ENCODE results near the gene CALCR.
"Not testable (repeated sequence)": the region's sequence is repeated elsewhere in the genome, so short reads cannot be mapped to it uniquely, and the experiment has no call there.

CALCR gene

DNA sequence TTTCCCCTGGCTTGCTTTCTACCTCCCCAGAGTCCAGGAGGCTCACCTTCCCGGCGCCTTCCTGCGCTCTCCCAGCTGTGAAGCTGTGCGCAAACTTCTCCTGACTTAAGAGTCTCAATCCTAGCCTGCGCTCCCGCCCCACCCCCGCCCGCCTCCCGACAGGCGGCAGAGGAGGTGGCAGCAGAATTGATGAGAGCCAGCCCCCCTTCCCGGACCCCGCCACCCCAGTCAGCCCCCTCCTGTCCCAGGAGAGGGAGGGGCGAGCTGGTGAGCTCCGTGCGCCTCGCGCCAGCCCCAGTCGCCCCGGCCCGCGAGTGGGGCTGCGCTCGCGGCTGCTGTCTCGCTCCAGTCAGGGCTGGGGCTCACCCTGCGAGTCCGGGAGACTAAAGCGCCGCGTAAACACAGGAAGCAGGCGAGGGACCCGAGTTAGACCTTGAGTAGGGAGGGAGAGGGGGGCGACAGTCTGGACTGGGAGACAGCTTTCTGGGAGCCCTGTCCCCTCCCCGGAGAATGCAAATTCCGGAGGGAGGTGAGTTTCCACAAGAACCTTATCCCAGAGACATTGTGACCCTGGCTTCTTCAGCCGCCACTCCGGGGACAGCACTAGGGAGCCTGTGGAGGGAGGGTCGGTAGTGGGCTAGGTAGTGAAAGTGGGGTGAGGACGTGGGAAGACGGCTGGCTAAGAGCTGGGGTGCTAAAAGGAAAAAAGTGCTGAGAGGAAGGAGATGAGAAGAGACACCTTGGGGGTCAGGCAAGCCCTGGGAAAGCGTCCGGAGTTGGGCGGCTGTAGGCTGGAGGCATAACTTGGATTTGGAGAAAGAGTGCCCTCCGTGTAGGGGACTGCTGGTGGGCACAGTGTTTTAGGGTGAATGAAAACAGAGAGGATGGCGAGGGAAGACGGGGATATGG, at the start of gene CALCR:
Gene CALCR (minus strand): TSS at position 79 of the 909 bp plus-strand sequence. CDS start 87,743 bp downstream, outside the sequence.
- Histone ChIP-seq H3K4me3 (peak within 1 kb of the TSS; percentile 76), H3K36me3 (ENCODE audit: insufficient read depth, low read length) (no peaks in the 10 kb centered on the region), H3K9me3 (ENCODE audit: low read depth, low read length) (no peaks in the 10 kb centered on the region), H3K9ac (ENCODE audit: insufficient read length) (no peak within 1 kb of the TSS), H3K27ac (no peak within 1 kb of the TSS)
- DNase-seq (ENCODE audit: low read depth, low spot score): no peak
- TF ChIP-seq POLR2AphosphoS5 (IDR thresholded peaks at IDR 0.05; ENCODE audit: borderline replicate concordance, low read depth, low read length) (no peak), FOXP2 (optimal IDR thresholded peaks at IDR 0.05; ENCODE audit: control extremely low read depth, extremely low read length, insufficient read depth) (no peak), EZH2 (IDR thresholded peaks at IDR 0.05) (no peak)

DNA sequence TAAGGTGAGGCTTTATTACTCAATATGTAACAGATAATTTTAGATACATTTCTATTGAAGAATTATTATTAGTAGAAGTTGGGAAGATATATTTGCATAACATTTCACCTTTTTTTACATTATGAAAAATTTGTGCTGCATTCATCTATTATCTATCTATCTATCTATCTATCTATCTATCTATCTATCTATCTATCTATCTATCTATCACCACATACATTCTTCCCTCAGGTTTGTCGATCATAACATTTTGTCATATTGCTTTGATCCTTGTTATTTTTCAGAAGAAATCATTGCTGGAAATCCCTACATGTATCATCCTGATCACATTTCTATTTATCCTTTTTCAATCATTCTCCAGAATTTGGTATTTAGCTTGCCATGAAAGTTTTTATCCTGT, 49.3 kb upstream of the CALCR start:
- Histone ChIP-seq H3K9ac (ENCODE audit: insufficient read length) (no peak overlapping the region), H3K9me3 (ENCODE audit: low read depth, low read length) (no peaks in the 10 kb centered on the region), H3K4me3 (no peak overlapping the region), H3K36me3 (ENCODE audit: insufficient read depth, low read length) (no peaks in the 10 kb centered on the region), H3K27ac (no peak overlapping the region)
- no peak for DNase-seq (ENCODE audit: low read depth, low spot score)
- TF ChIP-seq EZH2 (IDR thresholded peaks at IDR 0.05): no peak
- no peak for TF ChIP-seq FOXP2 (optimal IDR thresholded peaks at IDR 0.05; ENCODE audit: control extremely low read depth, extremely low read length, insufficient read depth)
- TF ChIP-seq POLR2AphosphoS5 (IDR thresholded peaks at IDR 0.05; ENCODE audit: borderline replicate concordance, low read depth, low read length): no peak

DNA sequence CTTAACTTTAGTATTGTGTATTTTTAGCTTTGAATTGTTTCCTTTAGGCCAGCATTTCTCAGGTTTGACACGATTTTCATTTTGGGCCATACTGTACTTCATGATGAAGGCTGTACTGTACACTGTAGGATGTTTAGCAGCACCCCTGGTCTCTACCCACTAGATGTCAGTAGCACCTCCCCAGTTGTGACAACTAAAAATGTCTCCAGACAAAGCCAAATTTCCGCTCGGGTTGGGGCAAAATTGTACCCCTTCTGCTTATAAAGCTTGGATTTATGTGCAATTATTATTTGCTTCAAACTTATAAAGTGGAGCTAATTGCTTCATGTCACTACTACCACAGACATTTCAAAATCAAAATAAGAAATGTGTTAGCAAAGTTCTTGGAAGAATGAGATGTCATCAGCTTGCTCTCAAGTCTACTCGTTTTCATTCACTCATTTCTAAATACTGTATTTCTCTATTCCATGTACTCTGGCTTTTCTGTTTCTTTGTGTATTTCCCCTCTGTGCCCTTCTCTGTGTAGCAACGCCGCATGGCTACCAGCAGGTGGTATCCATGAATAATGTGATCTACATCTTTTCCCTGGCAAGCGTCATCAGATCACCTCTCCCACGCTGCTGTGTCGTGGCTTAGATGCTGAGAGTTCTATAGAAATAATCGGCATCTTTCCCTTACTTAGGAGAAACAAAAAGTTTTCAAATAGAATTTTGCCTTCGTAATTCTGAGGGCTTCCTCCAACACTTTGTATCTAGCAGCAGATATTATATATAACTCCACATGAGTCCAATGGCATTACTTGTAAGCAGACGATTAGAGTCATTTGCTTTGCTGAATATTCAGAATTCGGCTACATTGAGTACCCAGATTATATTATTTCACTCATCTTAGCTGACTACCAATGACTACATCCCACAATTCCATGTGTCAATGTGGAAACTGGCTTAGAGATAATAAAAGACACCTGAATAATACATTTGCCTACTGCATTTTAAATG, 47.8 kb upstream of the CALCR start:
- TF ChIP-seq FOXP2 (optimal IDR thresholded peaks at IDR 0.05; ENCODE audit: control extremely low read depth, extremely low read length, insufficient read depth): no peak
- TF ChIP-seq POLR2AphosphoS5 (IDR thresholded peaks at IDR 0.05; ENCODE audit: borderline replicate concordance, low read depth, low read length): no peak
- TF ChIP-seq EZH2 (IDR thresholded peaks at IDR 0.05): no peak
- Histone ChIP-seq H3K4me3 (peak overlapping the region; percentile 78), H3K27ac (peak overlapping the region; percentile 61; the same call in 1 of the 2 replicates), H3K9ac (ENCODE audit: insufficient read length) (peak overlapping the region; percentile 58), H3K36me3 (ENCODE audit: insufficient read depth, low read length) (no peaks in the 10 kb centered on the region), H3K9me3 (ENCODE audit: low read depth, low read length) (no peaks in the 10 kb centered on the region)
- no peak for DNase-seq (ENCODE audit: low read depth, low spot score)

DNA sequence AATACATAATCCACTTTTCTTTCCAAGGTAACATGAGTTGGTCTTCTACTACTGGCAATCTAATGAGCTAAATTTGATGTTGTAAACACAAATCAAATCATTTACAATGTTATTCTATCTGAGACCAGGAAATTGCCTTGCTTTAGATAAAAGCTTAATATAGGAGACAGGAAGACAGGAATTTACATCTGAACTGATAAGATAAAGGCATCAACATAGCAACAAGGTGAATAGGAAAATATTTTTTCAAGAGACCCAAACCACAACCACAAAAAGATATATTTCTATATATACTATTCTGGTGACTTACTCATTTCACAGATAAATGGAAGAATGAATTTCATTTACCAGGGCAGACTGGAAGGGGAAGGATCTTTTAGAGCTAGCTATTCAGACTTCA, 46.3 kb upstream of the CALCR start:
- TF ChIP-seq EZH2 (IDR thresholded peaks at IDR 0.05): no peak
- TF ChIP-seq POLR2AphosphoS5 (IDR thresholded peaks at IDR 0.05; ENCODE audit: borderline replicate concordance, low read depth, low read length): no peak
- H3K9me3 ChIP-seq (ENCODE audit: low read depth, low read length): no peaks in the 10 kb centered on the region
- no peak overlapping the region for H3K9ac ChIP-seq (ENCODE audit: insufficient read length)
- DNase-seq (ENCODE audit: low read depth, low spot score): no peak
- H3K36me3 ChIP-seq (ENCODE audit: insufficient read depth, low read length): no peaks in the 10 kb centered on the region
- H3K4me3 ChIP-seq: no peak overlapping the region
- H3K27ac ChIP-seq: no peak overlapping the region

DNA sequence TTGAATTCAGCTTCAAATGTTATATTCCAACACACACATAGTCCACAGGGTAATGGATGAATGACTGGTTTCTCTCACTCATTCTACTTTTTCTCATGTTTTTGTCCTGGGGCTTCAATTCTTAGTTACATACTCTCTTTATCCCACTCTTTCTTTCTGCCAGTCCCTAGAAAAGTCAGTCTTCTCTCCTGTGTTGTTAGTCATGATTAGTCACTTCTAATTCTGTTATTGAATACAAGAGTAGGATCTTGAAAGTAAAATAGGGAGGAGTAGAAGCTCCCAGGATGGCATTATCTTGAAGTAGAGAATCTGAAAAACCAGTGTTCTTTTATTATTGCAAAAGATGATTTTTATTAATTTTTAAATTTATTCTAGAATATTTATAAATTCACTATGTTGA, 45.5 kb upstream of the CALCR start:
- H3K27ac ChIP-seq: no peak overlapping the region
- H3K9ac ChIP-seq (ENCODE audit: insufficient read length): no peak overlapping the region
- H3K9me3 ChIP-seq (ENCODE audit: low read depth, low read length): no peaks in the 10 kb centered on the region
- no peaks in the 10 kb centered on the region for H3K36me3 ChIP-seq (ENCODE audit: insufficient read depth, low read length)
- no peak for DNase-seq (ENCODE audit: low read depth, low spot score)
- TF ChIP-seq FOXP2 (optimal IDR thresholded peaks at IDR 0.05; ENCODE audit: control extremely low read depth, extremely low read length, insufficient read depth): no peak
- TF ChIP-seq EZH2 (IDR thresholded peaks at IDR 0.05): no peak
- TF ChIP-seq POLR2AphosphoS5 (IDR thresholded peaks at IDR 0.05; ENCODE audit: borderline replicate concordance, low read depth, low read length): no peak
- no peak overlapping the region for H3K4me3 ChIP-seq

DNA sequence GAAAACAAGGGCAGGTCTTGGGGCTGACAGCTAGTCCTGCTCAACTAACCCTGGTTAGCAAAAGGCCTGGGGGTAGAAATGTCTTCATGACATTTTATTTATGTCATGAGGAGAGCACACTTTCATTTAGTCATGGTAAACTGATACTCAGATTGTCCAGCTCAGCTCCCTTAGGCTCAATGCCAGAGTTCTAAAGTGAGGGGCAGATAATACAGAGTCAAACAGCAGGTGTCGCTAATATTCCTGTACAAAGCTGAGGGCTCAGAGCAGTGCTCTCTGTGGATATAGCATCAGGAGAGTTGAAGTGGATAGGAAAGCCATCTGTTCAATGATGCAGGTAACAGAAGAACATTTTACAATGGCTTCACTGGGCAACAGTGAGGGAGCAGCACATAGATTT, 26.8 kb upstream of the CALCR start:
- no peaks in the 10 kb centered on the region for H3K9me3 ChIP-seq (ENCODE audit: low read depth, low read length)
- H3K27ac ChIP-seq: no peak overlapping the region
- no peak for TF ChIP-seq EZH2 (IDR thresholded peaks at IDR 0.05)
- TF ChIP-seq POLR2AphosphoS5 (IDR thresholded peaks at IDR 0.05; ENCODE audit: borderline replicate concordance, low read depth, low read length): no peak
- no peak for TF ChIP-seq FOXP2 (optimal IDR thresholded peaks at IDR 0.05; ENCODE audit: control extremely low read depth, extremely low read length, insufficient read depth)
- no peak overlapping the region for H3K4me3 ChIP-seq
- DNase-seq (ENCODE audit: low read depth, low spot score): no peak
- H3K36me3 ChIP-seq (ENCODE audit: insufficient read depth, low read length): no peaks in the 10 kb centered on the region
- H3K9ac ChIP-seq (ENCODE audit: insufficient read length): no peak overlapping the region

DNA sequence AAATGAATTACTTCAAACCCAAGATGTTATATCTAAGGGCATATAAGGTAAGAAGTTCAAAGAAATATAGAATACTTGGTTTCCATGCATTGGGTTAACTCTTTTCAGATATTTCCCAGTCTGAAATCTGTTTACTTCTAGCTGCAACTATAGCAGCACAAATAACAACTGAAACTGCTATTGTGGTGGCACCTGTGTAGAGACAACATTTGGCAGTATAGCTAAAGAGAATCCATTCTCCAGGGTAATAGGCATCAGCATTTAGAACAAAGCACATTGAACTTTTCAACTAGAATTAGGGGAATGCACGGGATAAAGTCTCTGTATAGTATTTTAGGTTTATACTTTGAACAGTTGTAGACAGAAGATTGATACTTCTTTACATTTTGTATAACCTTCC, 19.7 kb upstream of the CALCR start:
- TF ChIP-seq EZH2 (IDR thresholded peaks at IDR 0.05): no peak
- TF ChIP-seq POLR2AphosphoS5 (IDR thresholded peaks at IDR 0.05; ENCODE audit: borderline replicate concordance, low read depth, low read length): no peak
- H3K9ac ChIP-seq (ENCODE audit: insufficient read length): no peak overlapping the region
- no peak for DNase-seq (ENCODE audit: low read depth, low spot score)
- H3K9me3 ChIP-seq (ENCODE audit: low read depth, low read length): no peaks in the 10 kb centered on the region
- no peak overlapping the region for H3K27ac ChIP-seq
- H3K4me3 ChIP-seq: no peak overlapping the region
- H3K36me3 ChIP-seq (ENCODE audit: insufficient read depth, low read length): no peaks in the 10 kb centered on the region

DNA sequence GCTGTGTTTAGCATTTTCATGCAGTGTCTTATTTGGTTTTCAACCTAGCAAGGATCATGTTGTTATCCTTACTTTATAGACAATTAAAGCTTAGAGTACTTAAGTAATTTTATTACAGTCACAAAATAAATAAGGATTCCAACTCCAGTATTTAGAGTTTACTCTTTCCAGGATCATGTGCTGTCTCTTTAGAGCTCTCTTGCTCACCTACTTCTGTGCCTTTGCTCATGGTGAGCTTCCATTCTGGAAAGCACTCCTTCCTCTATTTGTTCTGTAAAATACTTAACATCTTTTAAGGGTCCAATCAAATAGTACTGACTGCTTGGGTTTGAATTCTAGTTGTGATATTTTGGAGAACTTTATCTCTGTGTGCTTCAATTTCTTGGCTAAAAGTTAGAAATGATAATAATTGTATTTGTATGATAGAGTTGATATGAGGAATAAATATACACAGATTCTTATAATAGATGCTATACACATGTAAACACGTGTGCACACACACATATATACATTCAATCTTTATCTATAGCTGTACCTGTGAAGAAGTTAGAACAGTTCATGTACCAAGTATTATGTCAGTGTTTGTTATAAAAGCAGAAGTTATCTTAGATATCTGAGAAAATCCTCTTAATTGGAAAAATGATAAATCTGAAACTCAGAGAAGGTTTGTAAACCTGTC, 18.2 kb upstream of the CALCR start:
- Histone ChIP-seq H3K27ac (no peak overlapping the region), H3K36me3 (ENCODE audit: insufficient read depth, low read length) (no peaks in the 10 kb centered on the region), H3K9ac (ENCODE audit: insufficient read length) (no peak overlapping the region), H3K4me3 (no peak overlapping the region), H3K9me3 (ENCODE audit: low read depth, low read length) (no peaks in the 10 kb centered on the region)
- DNase-seq (ENCODE audit: low read depth, low spot score): no peak
- TF ChIP-seq EZH2 (IDR thresholded peaks at IDR 0.05) (no peak), POLR2AphosphoS5 (IDR thresholded peaks at IDR 0.05; ENCODE audit: borderline replicate concordance, low read depth, low read length) (no peak), FOXP2 (optimal IDR thresholded peaks at IDR 0.05; ENCODE audit: control extremely low read depth, extremely low read length, insufficient read depth) (no peak)

DNA sequence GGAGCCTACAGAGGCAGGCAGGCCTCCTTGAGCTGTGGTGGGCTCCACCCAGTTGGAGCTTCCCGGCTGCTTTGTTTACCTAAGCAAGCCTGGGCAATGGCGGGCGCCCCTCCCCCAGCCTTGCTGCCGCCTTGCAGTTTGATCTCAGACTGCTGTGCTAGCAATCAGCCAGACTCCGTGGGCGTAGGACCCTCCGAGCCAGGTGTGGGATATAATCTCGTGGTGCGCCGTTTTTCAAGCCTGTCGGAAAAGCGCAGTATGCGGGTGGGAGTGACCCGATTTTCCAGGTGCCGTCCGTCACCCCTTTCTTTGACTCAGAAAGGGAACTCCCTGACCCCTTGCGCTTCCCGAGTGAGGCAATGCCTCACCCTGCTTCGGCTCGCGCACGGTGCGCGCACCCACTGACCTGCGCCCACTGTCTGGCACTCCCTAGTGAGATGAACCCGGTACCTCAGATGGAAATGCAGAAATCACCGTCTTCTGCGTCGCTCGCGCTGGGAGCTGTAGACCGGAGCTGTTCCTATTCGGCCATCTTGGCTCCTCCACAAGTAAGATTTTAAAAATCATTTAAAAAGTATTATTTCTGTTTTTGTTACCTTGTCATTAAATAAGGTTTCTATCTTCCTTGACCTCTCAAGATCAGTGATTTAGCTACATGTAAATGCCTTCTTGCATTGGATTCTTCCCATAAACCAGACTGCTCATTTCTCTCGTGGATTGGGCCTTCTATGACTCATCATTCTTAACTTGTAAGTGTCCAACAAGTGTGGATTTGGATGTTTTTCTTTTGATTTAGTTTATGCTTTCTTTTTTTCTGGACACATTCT, 16.9 kb upstream of the CALCR start:
- not testable (repeated sequence) for H3K36me3 ChIP-seq (ENCODE audit: insufficient read depth, low read length); DNase-seq (ENCODE audit: low read depth, low spot score); H3K9ac ChIP-seq (ENCODE audit: insufficient read length); H3K27ac ChIP-seq; H3K4me3 ChIP-seq; H3K9me3 ChIP-seq (ENCODE audit: low read depth, low read length)

DNA sequence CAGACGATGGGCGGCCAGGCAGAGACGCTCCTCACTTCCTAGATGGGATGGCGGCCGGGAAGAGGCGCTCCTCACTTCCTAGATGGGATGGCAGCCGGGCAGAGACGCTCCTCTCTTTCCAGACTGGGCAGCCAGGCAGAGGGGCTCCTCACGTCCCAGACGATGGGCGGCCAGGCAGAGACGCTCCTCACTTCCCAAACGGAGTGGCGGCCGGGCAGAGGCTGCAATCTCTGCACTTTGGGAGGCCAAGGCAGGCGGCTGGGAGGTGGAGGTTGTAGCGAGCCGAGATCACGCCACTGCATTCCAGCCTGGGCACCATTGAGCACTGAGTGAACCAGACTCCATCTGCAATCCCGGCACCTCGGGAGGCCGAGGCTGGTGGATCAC, 11.9 kb upstream of the CALCR start:
- H3K9ac ChIP-seq (ENCODE audit: insufficient read length); H3K27ac ChIP-seq; H3K9me3 ChIP-seq (ENCODE audit: low read depth, low read length); H3K4me3 ChIP-seq; H3K36me3 ChIP-seq (ENCODE audit: insufficient read depth, low read length); DNase-seq (ENCODE audit: low read depth, low spot score): not testable (repeated sequence)

Measured in SK-N-MC (cell line).